Right lobe of liver (tissue), 6 donors: ENCODE results near the gene ZNF3. TPM values are rescaled to one million over a fixed set of nuclear protein-coding genes. Genes with fewer than 3 reads are reported as not detected.

Source experiments
- ATAC-seq, 4 donors: fragments of 200-7000 bp; cut with Tn5 transposase; one replicate each; pipeline ENCODE4 v1.9.1; 2020; ENCODE audit warnings: mild to moderate bottlenecking in 4 of 4, moderate library complexity in 4 of 4
- DNase-seq, 3 donors: peaks; one replicate each; pipeline ENCODE4 v3.0.0-alpha.2; 2020
- H3K27ac ChIP-seq, 3 donors: fragments of 200-600 bp; one replicate each; pipeline ENCODE4 v1.8.0; 2022
- H3K27me3 ChIP-seq, 2 donors: fragments of 200-600 bp; one replicate each; pipeline ENCODE4 v1.8.0; 2022
- H3K36me3 ChIP-seq, 4 donors: fragments of 200-600 bp; sonication (generic) in 1 of 4; one replicate each; pipeline versions ENCODE4 v1.5.1 to v1.8.0; 2017 to 2022; ENCODE audit warnings: control low read depth in 1 of 4
- H3K4me1 ChIP-seq, 4 donors: fragments of 200-600 bp; sonication (generic) in 1 of 4; one replicate each; pipeline versions ENCODE4 v1.5.1 to v1.8.0; 2017 to 2022; ENCODE audit warnings: control low read depth in 1 of 4
- H3K4me3 ChIP-seq, 3 donors: fragments of 200-600 bp; one replicate each; pipeline ENCODE4 v1.8.0; 2022
- H3K9me3 ChIP-seq, 4 donors: fragments of 200-600 bp; sonication (generic) in 1 of 4; one replicate each; pipeline versions ENCODE4 v1.5.1 to v1.8.0; 2017 to 2022; ENCODE audit warnings: control low read depth in 1 of 4
- CTCF ChIP-seq, 4 donors: fragments of 200-600 bp in 3 of 4; fragments of 450-650 bp in 1 of 4; IDR thresholded peaks; one replicate each; pipeline versions ENCODE4 v1.5.1 to v1.8.0; 2016 to 2022; ENCODE audit warnings: antibody characterized with exemption in 4 of 4, mild to moderate bottlenecking in 2 of 4
- POLR2A ChIP-seq: fragments of 450-650 bp; IDR thresholded peaks from one replicate; pipeline ENCODE4 v1.6.1; 2017; ENCODE audit warnings: antibody characterized with exemption, mild to moderate bottlenecking
- WGBS: methylation state at CpG from one replicate; pipeline ENCODE4 v1.1.6; 2018; ENCODE audit warnings: low coverage, low lambda C conversion rate; ENCODE audit not compliant: insufficient coverage; ENCODE audit errors: missing lambda C conversion rate; 5-methylcytosine and 5-hydroxymethylcytosine counted together
- intact Hi-C, 2 donors: fragments of 100-400 bp; cut with DNase I; formaldehyde crosslinking; loops; one replicate each; pipeline versions ENCODE4 v1.11.2 to v1.14.1; 2022
- total RNA-seq, 6 experiments: library from RNA; depleted of rRNA in 2 of 6; stranded (reverse); fragments of >200 nt in 2 of 6; fragmentation: NEBNext Ultra II Directional in 3 of 6; extraction: Animal tissue kit (Norgen Biotek cat#: 25700) in 3 of 6; gene quantifications; one replicate each; pipeline versions ENCODE4 v1.1.0 to v1.2.4, GENCODE V29; 2016 to 2023
- donor health status: DM: no; HTN: yes; CAD: no.
- donor health status: DM: no; HTN: no; CAD: no.
- donor health status: DM: no; HTN: no; CAD: no.
- donor health status: DM: no; HTN: yes; CAD: no.
- donor health status: DM: no; HTN: yes; CAD: no.

Gene ZNF3
- total RNA-seq, 6 experiments from 2014 or later, result 9.7 to 18.8 (median 14.0) TPM

- peak; percentile 96 to 97 (median 97) for DNase-seq
- Histone ChIP-seq H3K4me1 (peaks cover 0 to 14% (median 2%) of the 10 kb centered on the region in 4 donors), H3K27ac (peak within 1 kb of the TSS; percentile 93 to 95 (median 94)), H3K36me3 (no peaks in the 10 kb centered on the region), H3K9me3 (no peaks in the 10 kb centered on the region), H3K27me3 (no peaks in the 10 kb centered on the region), H3K4me3 (peak within 1 kb of the TSS; percentile 86 to 95 (median 93))
- intact Hi-C loops, result no loop called here
- under 1% methylated on average over 28 of the region's 49 CpGs for WGBS
- TF ChIP-seq CTCF (IDR thresholded peaks at IDR 0.05) (no peak), POLR2A (peak; percentile 47)
- ATAC-seq, result peak; percentile 93 to 96 (median 94)
These were observed 37.8 kb upstream of the ZNF3 start, which contains the start of the genes CNPY4 and TAF6 for GRCh38 chr7:100119072-100119969. Gene CNPY4 (plus strand): TSS chr7:100119634. CDS start chr7:100119745, 111 bp downstream. Gene TAF6 (minus strand): TSS chr7:100119358. CDS start chr7:100114209, 5,149 bp downstream.

- TF ChIP-seq POLR2A, result no peak
- Histone ChIP-seq H3K36me3 (peaks cover 0 to 3% (median 0%) of the 10 kb centered on the region in 4 donors), H3K27ac (peak overlapping the region in 1 of 3 donors; percentile 95), H3K4me3 (peak overlapping the region; percentile 86 to 95 (median 93)), H3K9me3 (no peaks in the 10 kb centered on the region), H3K4me1 (peaks cover 0 to 14% (median 2%) of the 10 kb centered on the region in 4 donors), H3K27me3 (no peaks in the 10 kb centered on the region)
- intact Hi-C loops, result no loop called here
- ATAC-seq (no peak), DNase-seq (no peak)
- 26% methylated on average over 12 of the region's 18 CpGs for WGBS
These were observed 37.0 kb upstream of the ZNF3 start for GRCh38 chr7:100118388-100119071.

- 92% methylated on average over 5 of the region's 7 CpGs for WGBS
- no peak overlapping the region for H3K4me3 ChIP-seq
- ATAC-seq, result no peak
These were observed 33.5 kb upstream of the ZNF3 start for GRCh38 chr7:100115026-100115425.

GRCh38 chr7:100111914-100112313 is 30.4 kb upstream of the ZNF3 start:
- DNase-seq (no peak), ATAC-seq (no peak)
- Histone ChIP-seq H3K27ac (no peak overlapping the region), H3K4me1 (no peaks in the 10 kb centered on the region), H3K36me3 (peaks cover 0 to 29% (median 5%) of the 10 kb centered on the region in 4 donors), H3K9me3 (no peaks in the 10 kb centered on the region), H3K4me3 (no peak overlapping the region), H3K27me3 (no peaks in the 10 kb centered on the region)
- TF ChIP-seq CTCF (IDR thresholded peaks at IDR 0.05) (no peak), POLR2A (no peak)
- intact Hi-C loops, result no loop called here
- WGBS, result no CpG with 5 or more reads among the region's 13 CpGs

More at GRCh38 chr7:100115026-100115425, 33.5 kb upstream of the ZNF3 start:
- Histone ChIP-seq H3K4me1 (peaks cover 0 to 7% (median 2%) of the 10 kb centered on the region in 4 donors), H3K27ac (no peak overlapping the region), H3K36me3 (peaks cover 0 to 16% (median 5%) of the 10 kb centered on the region in 4 donors), H3K27me3 (no peaks in the 10 kb centered on the region), H3K9me3 (no peaks in the 10 kb centered on the region)
- no peak for TF ChIP-seq POLR2A
- TF ChIP-seq CTCF (IDR thresholded peaks at IDR 0.05), result no peak
- DNase-seq, result no peak
- intact Hi-C loops, result no loop called here
